GM12874 (cell line): Measurements from ENCODE around the gene ADGRB3.

Source experiments
- CTCF ChIP-seq: IDR thresholded peaks from 2 replicates; pipeline ENCODE4 v1.5.1; 2011; ENCODE audit warnings: low read depth, mild to moderate bottlenecking, control low read depth, low read length, moderate library complexity; ENCODE audit not compliant: insufficient read depth

ADGRB3 gene

GRCh38 chr6:68709091-68709490 lies 74.0 kb downstream of the ADGRB3 start:
- TF ChIP-seq CTCF: no peak

GRCh38 chr6:68709882-68710281 lies 74.8 kb downstream of the ADGRB3 start:
- TF ChIP-seq CTCF: no peak

- TF ChIP-seq CTCF: no peak
Measured at GRCh38 chr6:68710496-68710895, 75.4 kb downstream of the ADGRB3 start.

- no peak for TF ChIP-seq CTCF
Measured at GRCh38 chr6:68710916-68711315, 75.8 kb downstream of the ADGRB3 start.

GRCh38 chr6:68711386-68712000 lies 76.4 kb downstream of the ADGRB3 start:
- TF ChIP-seq CTCF: no peak

- TF ChIP-seq CTCF: no peak
Measured at GRCh38 chr6:68716620-68717019, 81.5 kb downstream of the ADGRB3 start.

- TF ChIP-seq CTCF: no peak
Measured at GRCh38 chr6:68718385-68719073, 83.4 kb downstream of the ADGRB3 start.
